HG03571 (cell line): ENCODE data around the gene GLDC.

ENCODE experiments used
- ATAC-seq: cut with Tn5 transposase; IDR thresholded peaks from one replicate; pipeline ENCODE4 v1.9.1; 2021; ENCODE audit not compliant: unreplicated experiment

GLDC gene

DNA sequence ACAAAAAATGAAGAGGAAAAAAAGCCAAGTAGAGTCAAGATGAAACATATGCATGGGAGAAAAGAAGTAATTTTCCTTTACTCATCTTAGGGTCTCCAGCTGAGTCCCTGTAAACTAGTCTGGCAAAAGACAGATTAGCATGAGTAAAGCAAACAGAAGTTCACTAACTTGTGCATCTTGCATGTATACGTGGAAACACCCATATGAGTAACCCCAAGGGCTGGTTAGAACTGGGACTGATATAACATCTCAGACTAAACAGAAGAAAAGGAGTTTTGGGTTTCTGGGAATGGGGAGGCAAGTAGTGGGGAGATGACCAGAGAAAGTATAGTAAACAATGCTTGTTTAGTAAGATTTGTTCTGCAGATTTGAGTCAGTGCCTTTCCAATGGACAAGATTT lies 20.1 kb upstream of the GLDC start:
- ATAC-seq: no peak

- ATAC-seq: no peak
Measured at GRCh38 chr9:6664204-6664680, 18.7 kb upstream of the GLDC start.

- ATAC-seq: no peak
Measured at GRCh38 chr9:6660512-6660911, 15.0 kb upstream of the GLDC start.

DNA sequence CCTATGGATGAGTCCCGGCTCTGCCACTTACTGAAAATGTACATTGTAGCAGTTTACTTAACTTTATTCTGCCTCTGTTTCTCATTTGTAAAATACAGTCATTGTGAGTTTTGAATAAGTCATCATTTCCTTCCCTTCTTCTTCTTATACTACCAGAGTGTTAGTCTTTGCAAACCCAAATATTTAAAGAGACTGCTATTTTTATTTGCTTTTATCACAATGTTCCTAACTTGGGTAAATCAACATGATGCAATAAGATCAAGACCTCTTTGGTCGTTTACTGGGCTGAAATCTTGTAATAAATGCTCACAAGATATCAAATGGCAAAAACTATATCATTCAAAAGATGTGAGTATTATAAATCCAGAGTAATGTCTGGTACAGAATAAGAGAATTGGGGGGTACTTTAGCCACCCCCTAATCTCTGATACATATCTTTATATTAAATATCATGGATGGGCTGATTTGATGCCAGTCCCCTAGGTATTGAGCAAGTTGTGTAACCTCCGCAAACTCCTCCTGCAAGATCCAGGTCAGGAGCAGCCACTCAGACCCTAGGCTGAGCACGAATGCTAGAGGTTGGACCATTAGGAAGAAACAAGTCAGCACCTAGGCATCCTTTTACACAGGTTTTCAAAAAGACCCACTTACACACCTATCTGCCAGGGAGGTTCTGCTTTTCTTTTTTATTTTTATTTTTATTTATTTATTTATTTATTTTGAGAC lies 13.3 kb upstream of the GLDC start:
- ATAC-seq: no peak

GRCh38 chr9:6656614-6657300 lies 11.2 kb upstream of the GLDC start:
- no peak for ATAC-seq

DNA sequence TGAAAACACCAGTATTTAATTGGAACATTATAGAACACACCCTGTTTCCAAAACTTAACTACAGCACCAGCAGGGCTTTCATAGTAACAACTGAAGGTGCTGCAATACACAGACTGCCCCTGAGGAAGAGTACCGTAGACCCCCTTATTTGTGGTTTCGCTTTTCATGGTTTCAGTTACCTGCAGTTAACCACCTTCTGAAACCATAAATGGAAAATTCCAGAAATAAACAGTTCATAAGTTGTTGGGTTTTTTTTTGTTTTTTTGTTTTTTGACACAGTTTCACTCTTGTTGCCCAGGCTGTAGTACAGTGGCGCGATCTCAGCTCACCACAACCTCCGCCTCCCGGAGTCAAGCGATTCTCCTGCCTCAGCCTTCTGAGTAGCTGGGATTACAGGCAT lies 9.5 kb upstream of the GLDC start:
- peak; percentile 89 for ATAC-seq

GRCh38 chr9:6646293-6646636 lies 736 bp upstream of the GLDC start:
- no peak for ATAC-seq

GRCh38 chr9:6645105-6645354 lies 499 bp downstream of the GLDC start:
- ATAC-seq: peak; percentile 23

DNA sequence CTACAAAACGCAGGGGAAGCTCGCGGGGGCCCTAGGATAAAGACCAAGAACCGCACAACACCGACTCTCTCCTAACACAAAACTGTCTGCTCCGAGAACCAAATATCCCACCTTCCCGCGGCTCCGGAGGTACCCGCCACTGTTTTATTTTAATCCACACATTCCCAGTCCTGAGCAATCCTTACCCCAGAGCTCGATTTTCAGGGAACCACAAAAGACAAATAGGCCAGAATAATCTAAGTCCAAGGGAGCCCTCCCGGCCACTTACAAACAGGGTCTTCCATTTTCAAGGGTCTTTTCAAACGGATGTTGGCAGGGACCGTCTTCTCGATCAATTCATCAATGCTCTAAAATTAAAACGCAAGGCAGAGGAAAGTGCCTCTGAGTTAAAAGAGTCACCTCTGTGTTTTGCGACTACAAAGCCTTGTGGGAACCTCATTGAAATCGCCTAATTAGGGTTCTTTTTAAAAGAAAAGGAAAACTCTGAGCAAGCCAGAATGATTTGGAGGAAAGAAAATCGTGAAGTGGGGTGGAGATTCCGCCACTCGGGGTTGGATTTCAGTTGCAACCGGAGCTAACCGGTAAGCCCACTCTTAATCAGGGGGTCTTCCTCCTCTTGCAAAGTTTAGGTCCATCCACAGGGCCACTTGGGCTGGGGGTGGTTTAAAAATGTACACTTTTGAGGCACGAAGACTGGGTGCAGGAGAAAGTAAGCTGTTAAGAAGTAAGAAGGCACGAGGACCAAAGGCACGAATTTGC lies 1.0 kb downstream of the GLDC start:
- ATAC-seq: no peak

DNA sequence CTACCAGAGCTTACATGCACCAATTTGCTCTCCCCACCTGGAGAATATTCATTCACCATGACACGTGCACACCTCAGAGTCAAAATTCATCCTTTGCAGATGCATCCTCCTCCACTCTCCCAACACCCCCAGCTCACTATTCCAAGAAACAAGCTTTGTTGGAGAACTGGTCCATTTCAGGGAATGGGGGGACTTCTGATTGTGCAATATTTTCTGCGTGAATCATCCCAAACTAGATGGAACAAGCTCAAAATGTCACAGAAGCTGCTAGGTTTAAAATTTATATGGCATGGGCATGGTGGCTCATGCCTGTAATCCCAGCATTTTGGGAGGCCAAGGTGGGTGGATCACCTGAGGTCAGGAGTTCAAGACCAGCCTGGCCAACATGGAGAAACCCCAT lies 3.6 kb downstream of the GLDC start:
- no peak for ATAC-seq

GRCh38 chr9:6641561-6641960 lies 4.0 kb downstream of the GLDC start:
- ATAC-seq: no peak

DNA sequence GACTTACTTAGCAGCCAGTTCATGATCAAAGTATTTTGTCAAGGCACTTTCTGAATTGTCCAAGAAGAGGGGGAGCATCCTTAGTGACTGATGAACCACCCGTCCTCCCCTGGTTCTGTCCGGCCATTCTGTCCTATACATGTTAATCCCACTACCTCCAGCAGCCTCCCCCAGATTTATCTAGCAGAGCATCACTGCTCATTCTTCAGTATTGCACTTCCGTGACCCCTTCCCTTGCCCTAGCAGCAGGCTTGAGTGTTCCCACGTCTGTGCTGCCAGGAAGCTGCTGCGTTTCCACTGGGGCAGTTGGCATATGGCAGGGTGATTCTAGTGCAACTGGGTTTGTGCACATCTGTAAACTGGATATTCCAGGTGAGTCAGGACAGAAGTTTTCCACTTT lies 4.5 kb downstream of the GLDC start:
- no peak for ATAC-seq

GRCh38 chr9:6640268-6641051 lies 5.1 kb downstream of the GLDC start:
- no peak for ATAC-seq

GRCh38 chr9:6639622-6640021 lies 5.9 kb downstream of the GLDC start:
- no peak for ATAC-seq

DNA sequence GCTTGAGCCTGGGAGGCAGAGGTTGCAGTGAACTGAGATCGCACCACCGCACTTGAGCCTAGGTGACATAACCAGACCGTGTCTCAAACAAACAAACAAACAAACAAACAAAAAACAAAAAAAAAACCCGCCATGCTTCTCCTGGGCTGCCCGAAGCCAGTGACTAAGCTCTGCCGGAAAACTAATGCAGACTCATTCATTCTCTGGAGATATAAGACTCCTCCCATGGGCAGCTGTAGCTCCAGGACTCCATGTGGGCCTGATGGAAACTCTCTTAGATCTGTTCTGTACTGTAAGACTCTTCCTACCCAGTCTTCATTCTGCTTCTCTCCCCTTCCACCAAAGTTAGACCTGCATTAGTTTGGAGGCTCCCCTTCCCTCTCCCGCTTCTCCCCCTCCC lies 11.1 kb downstream of the GLDC start:
- no peak for ATAC-seq

DNA sequence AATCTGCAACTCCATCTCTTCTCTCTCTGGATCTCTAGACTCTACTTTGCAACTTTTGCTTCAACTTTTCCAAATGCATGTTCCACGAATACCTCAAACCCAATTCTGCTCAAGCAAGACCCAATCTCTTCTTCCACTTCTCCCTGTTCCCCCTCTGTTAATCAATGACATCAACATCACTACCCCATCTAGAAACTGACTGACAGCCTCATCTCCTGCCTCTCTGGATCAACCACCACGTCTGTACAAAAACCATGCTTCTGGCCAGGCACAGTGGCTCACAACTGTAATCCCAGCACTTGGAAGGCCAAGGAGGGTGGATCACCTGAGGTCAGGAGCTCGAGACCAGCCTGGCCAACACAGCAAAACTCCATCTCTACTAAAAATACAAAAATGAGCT lies 12.2 kb downstream of the GLDC start:
- ATAC-seq: no peak

DNA sequence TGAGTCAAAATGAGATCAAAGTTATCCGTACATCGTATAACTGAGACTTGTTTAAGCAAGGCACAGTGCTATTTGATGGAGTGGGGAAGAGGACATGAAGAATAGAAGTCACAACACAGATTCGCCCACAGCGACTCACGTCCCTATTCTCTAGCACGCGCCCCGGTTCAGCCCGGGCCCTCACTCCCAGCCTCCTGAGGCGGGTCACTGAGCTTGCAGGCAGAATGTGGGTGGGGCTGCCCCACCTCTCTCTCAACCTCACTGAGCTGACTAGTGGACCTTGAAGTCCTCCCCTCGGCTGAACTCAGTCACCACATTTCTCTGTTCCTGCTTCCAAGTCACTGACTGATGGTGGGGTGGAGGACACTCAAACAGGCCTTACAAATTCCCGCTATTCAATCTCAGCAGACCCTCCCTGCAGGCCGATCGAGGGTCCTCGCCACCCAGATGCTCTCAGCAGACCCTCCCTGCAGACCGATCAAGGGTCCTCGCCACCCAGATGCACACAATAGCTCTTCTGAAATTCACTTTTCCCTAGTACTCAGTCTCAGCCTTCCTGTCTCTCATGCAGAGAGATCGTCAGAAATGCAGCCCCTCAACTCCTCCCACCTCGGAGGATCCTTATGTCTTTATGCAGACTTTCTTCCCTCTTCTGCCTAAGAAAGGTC lies 12.9 kb downstream of the GLDC start:
- peak; percentile 86 for ATAC-seq

GRCh38 chr9:6631207-6631512 lies 14.4 kb downstream of the GLDC start:
- peak; percentile 41 for ATAC-seq

- ATAC-seq: peak; percentile 74
Measured at GRCh38 chr9:6630502-6631206, 14.9 kb downstream of the GLDC start.

- no peak for ATAC-seq
Measured at GRCh38 chr9:6628704-6629103, 16.8 kb downstream of the GLDC start.

- ATAC-seq: no peak
Measured at GRCh38 chr9:6625363-6625762, 20.2 kb downstream of the GLDC start.
